Fibroblast of skin of abdomen (primary cell): Measurements from ENCODE around the gene NIT1. TPM values are rescaled to one million over a fixed set of nuclear protein-coding genes. Genes with fewer than 3 reads are reported as not detected.
A peak's percentile ranks its signal among the peaks of the same experiment; 100 is the strongest.

Source experiments
- DNase-seq: peaks from one replicate; pipeline ENCODE4 v3.0.0-alpha.2; 2013
- polyA plus RNA-seq, 2 experiments: library from polyadenylated mRNA; unstranded; fragments of 120-200 nt; gene quantifications; one replicate each; pipeline ENCODE4 v1.2.1, GENCODE V29; 2013; ENCODE audit not compliant: insufficient read length in 2 of 2

The NIT1 gene, protein sequence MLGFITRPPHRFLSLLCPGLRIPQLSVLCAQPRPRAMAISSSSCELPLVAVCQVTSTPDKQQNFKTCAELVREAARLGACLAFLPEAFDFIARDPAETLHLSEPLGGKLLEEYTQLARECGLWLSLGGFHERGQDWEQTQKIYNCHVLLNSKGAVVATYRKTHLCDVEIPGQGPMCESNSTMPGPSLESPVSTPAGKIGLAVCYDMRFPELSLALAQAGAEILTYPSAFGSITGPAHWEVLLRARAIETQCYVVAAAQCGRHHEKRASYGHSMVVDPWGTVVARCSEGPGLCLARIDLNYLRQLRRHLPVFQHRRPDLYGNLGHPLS
- 26.2 TPM for polyA plus RNA-seq (2013, experiment 1 of 2; ENCODE audit: insufficient read length)
- polyA plus RNA-seq (2013, experiment 2 of 2; ENCODE audit: insufficient read length), result 26.5 TPM

GRCh38 chr1:161117759-161118581 lies at the start of gene NIT1, which contains the start of gene PFDN2:
Gene NIT1, plus strand, starts transcription at chr1:161118105. Its CDS starts 72 bp downstream, at chr1:161118177.
Gene PFDN2, minus strand, starts transcription at chr1:161118037. Its CDS starts 11 bp downstream, at chr1:161118026.
- DNase-seq, result peak; percentile 80

DNA sequence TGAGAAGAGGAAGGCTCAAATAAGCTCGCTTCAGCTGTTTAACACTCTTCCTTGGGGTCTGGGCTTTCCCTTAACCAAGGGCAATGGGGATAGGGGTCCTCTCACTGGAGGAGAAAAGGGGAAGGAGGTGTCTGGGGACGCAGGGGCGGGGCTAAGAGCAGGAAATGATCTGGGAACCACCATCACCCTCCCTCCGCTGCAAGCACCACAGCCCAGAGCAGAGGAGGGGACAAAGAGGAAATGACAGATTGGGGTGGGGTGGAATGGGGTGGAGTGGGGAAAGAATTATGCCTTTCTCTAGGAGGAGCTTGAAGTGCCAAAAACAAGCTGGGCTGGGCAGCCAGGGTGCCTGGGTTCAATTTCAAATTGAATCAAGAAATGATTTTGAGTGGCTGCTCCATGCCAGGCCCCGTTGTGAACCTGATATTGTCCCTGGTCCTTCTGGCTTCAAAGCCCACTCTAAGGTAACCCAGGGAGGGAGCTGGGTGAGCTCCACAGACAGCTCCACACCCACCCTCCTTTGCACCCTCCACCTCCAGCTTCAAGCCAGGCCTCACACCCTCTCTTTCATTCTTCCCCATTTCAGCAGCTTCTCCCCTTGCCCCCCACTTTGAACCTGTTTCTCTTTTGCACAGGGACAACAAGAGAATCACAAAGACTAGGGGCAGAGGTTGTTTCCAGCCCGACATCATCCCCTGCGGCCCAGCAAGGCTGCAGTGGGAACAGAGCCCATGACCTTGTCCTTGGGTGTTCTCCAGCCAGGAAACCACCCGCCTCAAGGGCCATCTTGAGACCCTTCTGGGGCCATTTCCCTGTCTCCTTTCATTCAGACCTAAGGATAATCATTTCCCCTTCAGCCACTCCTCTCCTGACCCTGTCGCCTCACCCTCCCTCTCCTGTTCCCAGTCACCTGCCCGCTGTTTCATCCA lies 49.3 kb upstream of the NIT1 start:
- no peak for DNase-seq

DNA sequence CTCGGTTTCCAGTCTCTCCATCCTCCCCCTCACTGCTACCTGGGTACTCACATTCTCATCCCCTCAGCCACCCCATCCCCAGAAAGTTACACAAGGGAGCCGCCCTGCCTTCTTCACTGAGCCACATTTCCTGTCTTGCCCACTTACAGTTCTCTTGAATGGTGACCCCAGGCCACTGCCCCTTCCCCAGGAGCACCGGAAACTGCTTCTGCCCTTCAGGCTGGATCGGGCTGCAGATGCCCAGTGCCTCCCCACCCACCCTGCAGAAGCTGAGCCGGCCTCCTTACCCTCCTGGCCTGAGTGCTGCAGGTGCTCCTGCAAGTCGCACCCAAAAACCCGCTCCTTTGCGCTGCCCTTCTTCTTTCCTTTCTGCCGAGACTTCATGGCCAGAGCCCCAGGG lies 48.7 kb upstream of the NIT1 start:
- DNase-seq, result no peak

- DNase-seq, result no peak
Observed at GRCh38 chr1:161069731-161070270, 48.1 kb upstream of the NIT1 start, which contains the start of gene ARHGAP30. Gene ARHGAP30, minus strand, starts transcription at chr1:161069891. Its CDS starts 267 bp downstream, at chr1:161069624.

DNA sequence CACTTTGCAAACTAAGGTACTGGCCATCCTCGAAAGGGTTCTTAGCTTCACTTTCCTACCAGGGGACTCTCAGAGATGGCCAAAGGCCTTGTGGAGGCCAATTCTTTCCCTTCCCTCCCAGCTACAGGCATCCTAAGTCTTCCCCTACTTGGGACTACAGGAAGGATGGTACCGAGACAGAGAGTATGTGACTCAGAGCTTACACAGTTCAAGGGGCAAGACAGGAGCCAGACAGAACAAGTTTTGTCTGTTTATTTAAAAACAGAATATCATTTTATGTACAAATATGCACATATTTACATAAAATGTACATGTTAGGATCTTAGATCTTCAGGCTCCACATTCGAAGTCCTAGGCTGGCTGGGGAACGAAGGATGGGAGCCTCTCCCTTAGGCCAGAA lies 47.1 kb upstream of the NIT1 start:
- no peak for DNase-seq

GRCh38 chr1:161071886-161072371 lies 46.0 kb upstream of the NIT1 start:
- peak; percentile 24 for DNase-seq

DNA sequence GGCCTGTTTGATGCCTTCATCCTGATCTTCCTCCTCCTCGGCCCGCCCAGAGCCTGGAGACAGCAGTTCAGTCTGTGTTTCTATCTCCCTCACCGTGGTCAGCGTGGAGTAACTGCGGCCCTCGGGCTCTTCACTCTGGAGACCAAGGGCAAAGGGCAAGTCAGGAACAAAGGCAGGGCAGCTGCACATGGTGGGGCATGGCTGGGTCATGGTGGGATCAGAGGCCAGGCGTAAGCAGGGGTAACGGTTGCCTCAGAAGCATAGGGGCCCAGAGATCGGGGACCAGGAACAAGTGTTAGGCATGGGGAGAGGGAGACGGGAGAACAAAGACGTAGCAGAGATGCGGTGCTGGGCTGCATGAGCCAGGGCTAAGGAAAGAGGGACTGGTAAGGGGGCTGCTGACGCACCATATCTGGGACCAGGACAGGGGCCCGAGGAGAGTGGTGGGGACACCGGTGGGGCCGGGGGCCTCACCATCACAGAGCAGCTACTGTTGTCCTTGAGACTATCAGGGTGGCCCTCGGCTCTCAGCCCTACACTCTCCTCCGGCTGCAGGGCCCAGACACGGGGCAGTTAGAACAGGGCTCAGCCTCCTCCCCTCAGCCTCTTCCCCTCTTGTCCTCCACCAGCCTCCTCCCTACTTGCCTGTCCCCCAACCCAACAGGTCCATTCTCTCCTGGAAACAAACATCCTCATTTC lies 45.0 kb upstream of the NIT1 start:
- DNase-seq, result no peak

DNA sequence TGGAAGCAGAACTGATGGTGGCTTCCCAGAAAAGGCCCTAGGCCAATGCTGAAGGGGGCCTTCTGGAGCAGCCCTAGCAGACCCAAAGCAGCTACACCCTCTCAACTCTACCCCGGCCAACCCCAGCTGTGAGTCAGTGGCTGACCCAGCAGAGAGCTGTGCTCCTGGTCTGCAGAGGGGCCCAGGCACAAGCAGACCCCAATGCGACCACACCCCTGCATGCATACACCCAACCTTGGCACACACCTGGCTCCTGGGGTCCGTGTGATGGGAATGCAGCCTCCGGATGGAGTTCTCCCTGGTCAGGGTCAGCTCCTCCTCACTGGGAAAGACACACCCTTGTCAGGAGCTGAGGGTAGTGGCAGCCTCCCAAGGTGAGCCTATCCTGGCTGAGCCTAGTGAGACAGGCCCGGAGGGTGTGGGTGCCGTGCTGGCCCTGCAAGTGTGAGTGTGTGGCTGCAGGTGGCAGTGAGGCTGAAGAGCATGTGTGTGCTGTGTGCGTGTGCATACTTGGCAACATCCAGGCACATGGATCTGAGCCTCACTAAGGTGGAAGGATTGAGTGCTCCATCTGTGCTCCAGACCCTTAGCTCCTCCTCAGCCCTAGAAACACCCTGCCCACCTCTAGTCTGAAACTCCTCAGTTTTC lies 44.3 kb upstream of the NIT1 start:
- DNase-seq, result no peak

DNA sequence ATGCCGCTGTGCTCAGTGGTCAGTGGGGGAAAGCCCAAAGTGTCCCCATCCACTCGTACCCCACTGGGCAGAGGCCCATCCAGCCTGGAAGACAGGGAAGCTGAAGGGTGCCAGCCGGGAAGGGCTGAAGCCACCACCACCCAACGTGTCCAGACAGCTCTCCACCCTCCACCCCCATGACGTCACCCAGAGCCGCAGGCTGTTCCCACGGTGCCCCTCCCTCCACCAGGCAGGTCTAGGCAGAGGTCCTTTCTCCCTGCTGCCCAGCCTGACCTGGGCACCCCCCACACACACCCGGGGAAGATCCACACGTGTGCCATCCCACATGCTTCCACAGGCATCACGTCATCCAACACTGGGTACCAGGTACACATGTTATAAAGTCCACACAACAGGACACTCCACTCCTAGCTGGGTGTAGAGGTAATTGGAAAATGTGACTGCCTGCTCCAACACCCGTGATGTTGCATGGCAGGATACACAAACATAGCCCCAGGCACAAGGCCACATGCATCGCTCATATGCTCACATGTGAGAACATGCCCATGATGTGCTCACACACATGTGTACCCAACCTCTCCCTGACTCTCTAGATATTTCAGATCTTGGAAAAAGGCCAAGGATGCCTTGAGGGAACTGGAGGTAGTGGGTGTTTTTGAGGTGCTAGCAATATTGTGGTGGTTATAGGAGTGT lies 43.1 kb upstream of the NIT1 start:
- no peak for DNase-seq

DNA sequence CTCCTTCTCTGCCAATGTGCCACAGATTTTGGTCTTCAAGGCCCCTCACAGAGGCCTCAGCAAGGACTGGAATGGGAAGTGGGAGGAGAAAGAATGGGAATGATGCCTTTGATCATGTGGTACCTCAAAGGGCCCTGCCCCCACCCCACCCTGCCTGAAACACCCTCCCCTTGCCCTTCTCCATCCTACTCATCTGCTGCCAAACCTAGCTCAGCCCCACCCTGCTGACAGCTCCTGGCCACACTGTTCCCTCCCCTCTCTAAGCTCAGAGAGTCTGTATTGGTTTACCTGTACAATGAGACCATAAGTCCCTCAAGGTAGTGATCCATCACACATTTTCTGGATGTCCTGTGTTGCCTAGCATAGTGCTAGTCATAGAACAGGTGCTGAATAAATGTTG lies 41.5 kb upstream of the NIT1 start:
- DNase-seq, result no peak

- DNase-seq, result no peak
Observed at GRCh38 chr1:161077426-161077825, 40.5 kb upstream of the NIT1 start.

GRCh38 chr1:161079436-161080110 lies 38.3 kb upstream of the NIT1 start:
- no peak for DNase-seq

- DNase-seq, result peak; percentile 52
Observed at GRCh38 chr1:161080441-161081405, 37.2 kb upstream of the NIT1 start.

- DNase-seq, result no peak
Observed at GRCh38 chr1:161081519-161081918, 36.4 kb upstream of the NIT1 start.

DNA sequence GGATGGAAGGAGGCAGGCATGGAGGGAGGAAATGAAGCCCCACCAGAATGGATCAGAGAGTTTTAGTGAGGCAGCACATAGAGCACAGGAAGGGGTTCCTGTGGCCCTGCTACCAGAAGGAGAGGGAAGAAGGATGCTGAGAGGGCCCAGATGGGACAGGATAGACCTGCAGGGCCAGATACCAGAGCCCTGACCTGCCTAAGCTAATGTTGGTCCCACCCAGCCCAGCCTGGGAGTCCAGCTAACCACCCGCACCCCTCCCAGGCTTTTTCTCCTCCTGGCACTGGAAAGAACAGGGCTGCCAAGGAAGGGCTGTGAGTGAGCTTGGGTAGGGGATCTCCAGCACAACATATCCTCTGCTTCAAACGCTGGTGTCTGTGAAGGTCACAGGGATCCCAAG lies 35.4 kb upstream of the NIT1 start:
- no peak for DNase-seq

GRCh38 chr1:161082996-161083747 lies 34.7 kb upstream of the NIT1 start:
- DNase-seq, result peak; percentile 79
